ENCODE results near the gene POLN.

The POLN gene

DNA sequence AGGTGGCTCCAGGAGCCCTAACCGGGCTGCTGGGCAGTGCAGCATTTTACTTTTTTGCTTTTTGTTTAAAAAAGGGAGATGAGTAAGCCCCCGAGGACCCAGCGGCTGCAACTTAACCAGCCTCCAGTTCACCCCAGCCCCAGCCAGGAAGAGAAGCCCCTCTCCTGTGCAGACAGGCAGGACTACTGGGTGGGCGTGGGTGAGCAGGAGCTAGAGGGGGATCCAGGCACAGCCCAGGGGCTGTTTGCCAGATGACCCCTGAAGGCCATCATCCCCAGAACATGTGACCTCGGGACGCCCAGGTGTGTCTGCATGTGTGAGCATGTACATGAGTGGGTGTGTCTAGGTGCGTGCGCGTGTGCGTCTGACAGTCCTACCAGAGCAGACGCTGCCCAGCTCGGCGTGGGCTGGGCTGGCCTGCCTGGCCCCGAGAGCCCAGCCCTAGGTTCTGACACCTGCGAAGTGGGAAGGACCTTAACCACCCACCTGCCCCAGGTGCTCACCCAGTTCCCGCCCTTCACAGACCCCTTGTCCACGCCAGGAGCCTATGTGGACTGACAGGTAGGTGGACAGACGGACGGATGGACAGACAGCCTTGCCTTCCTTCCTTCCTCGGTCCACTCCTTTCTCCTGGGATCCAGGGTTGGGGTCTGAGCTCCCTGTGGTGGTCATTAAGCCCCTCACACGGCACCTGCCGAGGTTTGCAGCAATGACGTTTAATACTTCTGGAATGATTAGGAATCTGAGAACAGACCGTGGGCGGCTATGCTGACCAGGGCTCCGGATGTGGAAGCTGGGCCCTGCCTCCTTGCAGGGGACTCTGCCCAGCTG lies 7.8 kb upstream of the POLN start:
- TF ChIP-seq, protein P1, sequence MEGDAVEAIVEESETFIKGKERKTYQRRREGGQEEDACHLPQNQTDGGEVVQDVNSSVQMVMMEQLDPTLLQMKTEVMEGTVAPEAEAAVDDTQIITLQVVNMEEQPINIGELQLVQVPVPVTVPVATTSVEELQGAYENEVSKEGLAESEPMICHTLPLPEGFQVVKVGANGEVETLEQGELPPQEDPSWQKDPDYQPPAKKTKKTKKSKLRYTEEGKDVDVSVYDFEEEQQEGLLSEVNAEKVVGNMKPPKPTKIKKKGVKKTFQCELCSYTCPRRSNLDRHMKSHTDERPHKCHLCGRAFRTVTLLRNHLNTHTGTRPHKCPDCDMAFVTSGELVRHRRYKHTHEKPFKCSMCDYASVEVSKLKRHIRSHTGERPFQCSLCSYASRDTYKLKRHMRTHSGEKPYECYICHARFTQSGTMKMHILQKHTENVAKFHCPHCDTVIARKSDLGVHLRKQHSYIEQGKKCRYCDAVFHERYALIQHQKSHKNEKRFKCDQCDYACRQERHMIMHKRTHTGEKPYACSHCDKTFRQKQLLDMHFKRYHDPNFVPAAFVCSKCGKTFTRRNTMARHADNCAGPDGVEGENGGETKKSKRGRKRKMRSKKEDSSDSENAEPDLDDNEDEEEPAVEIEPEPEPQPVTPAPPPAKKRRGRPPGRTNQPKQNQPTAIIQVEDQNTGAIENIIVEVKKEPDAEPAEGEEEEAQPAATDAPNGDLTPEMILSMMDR (conservative IDR thresholded peaks at IDR 0.05; ENCODE audit: low read length) = no peak
- H3K4me3 ChIP-seq (ENCODE audit: low read length) = no peak overlapping the region
- DNase-seq (ENCODE audit: low read depth) = no peak

DNA sequence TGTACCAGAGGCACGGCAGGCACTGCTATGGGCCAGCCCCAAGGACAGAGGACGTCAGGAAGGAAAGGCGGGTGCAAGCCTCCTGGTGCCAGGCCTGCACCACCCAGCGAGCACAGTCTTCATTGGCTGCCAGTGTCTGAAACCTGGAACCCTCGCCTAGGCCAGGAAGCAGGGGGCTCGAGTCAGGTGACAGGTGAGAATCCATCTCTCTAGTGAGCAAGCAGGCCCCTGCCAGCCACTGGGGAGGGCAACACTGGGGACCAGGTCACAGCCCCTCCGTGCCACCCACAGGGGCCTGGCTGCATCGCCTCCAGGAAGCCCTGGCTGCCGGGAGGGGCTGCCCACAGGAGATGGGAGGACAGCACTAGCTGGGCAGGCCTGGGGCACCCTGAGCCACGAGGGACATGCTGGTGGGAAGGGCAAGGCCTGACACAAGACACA lies 6.9 kb upstream of the POLN start:
- DNase-seq (ENCODE audit: low read depth) = no peak
- no peak overlapping the region for H3K4me3 ChIP-seq (ENCODE audit: low read length)
- TF ChIP-seq, protein P1 (conservative IDR thresholded peaks at IDR 0.05; ENCODE audit: low read length) = no peak

DNA sequence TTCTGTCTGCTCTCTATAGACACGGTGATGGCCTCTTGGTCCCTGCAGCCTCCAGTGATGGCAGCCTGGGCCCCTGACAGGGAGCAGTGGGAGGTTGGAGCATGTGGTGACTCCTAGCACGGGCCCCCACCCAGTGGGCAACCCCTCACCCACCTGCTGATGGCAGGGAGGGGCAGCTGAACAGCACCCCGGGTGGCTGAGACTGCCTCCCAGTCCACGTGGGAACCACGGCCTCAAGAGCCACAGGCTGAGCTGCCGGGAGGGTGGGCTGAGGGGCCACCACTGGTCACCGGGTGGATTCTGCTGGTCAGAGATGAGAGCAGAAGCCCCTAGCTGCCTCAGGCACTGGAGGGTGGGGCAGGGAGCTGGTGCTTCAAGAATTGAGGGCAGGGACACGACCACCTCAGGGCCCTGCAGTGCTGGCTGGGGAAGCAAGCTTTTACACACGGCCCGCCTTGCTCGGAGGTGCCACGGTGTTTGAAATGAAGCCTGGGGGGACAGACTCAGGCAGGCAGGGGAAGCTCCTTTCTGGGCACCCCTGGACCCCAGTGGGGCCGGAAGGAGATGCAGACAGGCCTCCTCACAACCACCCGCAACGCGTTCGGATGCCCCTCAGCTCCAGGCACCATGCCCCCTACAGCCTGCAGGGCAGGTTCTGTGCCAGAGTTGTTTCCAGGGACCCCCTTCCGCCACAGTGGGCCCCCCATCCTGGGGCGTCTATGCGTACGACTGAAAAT lies 6.3 kb upstream of the POLN start:
- TF ChIP-seq, protein P1 (conservative IDR thresholded peaks at IDR 0.05; ENCODE audit: low read length) = no peak
- H3K4me3 ChIP-seq (ENCODE audit: low read length) = no peak overlapping the region
- no peak for DNase-seq (ENCODE audit: low read depth)

DNA sequence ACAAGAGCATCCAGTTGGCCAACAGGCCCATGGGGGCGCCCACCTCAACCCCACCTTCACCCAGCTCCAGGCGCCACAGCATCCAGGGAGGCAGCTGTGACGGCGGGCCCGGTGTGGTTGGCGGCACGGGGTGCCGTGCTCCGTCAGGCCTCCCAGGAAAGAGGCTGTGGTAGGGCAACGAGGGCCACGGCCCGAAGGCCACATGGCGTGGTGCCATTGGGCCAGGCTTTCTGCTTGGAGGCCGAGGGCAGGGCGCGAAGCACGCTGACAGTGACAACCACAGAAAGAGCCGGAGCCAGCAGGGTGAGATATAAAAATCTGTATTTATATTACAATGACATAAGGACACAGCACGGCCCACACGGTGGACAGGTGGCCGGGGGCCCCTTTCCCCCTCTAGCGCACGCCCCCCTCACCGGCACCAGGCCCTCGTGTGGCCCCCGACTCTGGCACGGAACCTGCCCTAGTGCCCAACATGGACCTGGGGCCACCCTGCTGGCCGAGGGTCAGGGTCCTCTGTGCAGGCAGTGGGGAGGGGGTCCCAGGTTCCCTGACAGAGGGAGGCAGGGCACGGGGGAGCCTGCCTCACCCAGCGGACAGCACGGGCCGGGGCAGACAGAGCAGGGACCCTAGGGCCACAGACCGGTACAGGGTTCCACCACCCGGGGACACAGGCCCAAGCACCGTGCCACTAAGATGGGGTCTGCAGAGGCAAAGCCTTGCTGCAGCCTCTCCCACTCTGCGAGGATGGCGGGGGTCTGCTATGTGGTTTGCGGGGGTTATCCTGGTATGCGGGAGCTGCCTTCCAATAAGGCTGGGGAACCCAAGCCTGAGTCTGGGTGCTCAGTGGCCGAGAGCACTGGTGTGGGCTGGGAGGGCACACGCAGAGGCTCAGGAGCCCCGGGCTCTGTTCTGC lies 5.5 kb upstream of the POLN start:
- H3K4me3 ChIP-seq (ENCODE audit: low read length) = no peak overlapping the region
- TF ChIP-seq, protein P1 (conservative IDR thresholded peaks at IDR 0.05; ENCODE audit: low read length) = no peak
- no peak for DNase-seq (ENCODE audit: low read depth)

DNA sequence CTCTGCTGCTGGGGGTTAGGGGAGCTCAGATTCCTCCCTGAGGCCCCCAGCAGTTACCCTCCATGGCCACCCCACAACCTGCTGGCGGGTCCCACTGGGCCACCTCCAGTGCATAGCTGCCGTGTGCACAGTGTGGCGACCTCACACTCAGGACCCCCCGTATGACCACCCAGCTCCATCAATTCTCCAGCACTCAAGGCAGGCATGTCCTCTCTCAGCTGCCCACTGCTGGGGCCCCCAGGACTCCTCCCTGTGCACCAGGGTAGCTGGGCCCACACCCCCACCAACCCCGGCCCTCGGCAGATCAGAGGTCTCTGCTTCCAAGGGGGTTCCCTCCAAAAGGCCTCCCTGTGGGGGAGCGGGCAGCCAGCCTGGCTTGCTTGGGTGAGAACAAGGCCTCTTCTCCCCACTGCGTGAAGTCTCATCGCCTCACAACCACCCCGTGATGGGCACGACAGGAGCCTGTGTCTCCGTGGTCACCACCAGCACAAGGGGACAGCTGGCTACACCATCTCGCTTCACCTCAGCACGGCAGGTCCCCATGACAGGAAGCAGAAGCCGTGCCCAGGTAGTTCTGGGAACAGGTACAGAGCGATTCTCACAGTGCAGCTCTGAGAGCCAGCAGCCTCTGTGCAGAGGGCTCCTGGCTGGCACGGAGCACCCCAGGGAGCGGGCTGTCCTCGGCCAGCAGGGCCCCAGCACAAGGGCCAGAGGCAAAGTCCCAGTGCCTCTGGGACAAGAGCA lies 4.6 kb upstream of the POLN start:
- DNase-seq (ENCODE audit: low read depth) = no peak
- TF ChIP-seq, protein P1 (conservative IDR thresholded peaks at IDR 0.05; ENCODE audit: low read length) = no peak
- no peak overlapping the region for H3K4me3 ChIP-seq (ENCODE audit: low read length)

DNA sequence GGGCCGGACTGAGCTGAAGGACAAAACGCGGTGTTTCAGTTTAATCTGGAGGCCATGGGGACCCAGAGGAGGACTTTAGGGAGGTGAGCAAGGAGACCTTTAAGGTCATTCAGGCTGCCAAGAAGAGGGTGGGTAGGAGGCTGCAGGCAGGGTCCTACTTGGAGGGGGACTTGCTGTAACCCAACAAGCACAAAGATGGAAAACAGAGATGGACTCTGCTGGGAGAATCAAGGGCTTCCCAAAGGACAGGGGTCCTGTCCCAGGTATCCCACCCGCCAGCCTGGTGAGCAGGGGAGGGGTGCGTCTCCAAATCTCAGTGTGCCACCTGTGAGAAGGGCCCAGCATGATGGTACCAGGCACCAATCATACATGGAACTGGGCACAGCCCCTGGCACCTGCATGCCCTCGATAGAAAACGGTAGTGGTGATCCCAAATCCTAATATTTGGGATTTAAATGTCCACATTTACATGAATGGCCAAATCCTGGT lies 3.9 kb upstream of the POLN start:
- no peak for DNase-seq (ENCODE audit: low read depth)
- TF ChIP-seq, protein P1 (conservative IDR thresholded peaks at IDR 0.05; ENCODE audit: low read length) = no peak
- H3K4me3 ChIP-seq (ENCODE audit: low read length) = no peak overlapping the region

All from AG10803 (cell line).